Pons (tissue), 1 donor: Measurements from ENCODE around the gene C17orf100.

ENCODE experiments used
- DNase-seq: peaks from one replicate; pipeline ENCODE4 v3.0.0-alpha.2; 2016; ENCODE audit warnings: low spot score

C17orf100 gene

GRCh38 chr17:6651354-6651918 is at the start of gene C17orf100, which contains the start of gene MED31:
C17orf100 (plus strand) TSS chr17:6651762; CDS start chr17:6651914, 152 bp downstream.
MED31 (minus strand) TSS chr17:6651605; CDS start chr17:6651528, 77 bp downstream.
- peak; percentile 85 for DNase-seq

DNA sequence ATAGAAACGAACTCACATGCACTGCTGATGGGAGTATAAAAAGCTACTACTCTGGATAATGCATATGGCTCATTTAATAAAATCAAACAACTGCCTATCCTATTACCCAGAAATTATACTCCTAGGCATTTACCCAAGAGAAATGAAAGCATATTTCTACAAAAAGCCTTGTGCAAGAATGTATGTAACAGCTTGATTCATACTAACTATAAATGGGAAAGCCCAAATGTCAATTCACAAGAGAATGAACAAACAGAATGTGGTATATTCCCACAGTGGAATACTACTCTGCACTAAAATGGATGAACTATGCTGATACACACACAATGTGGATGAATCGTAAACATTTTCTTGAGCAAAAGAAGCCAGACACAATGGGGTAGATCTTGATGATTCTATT is 49.4 kb upstream of the C17orf100 start:
- DNase-seq = no peak

GRCh38 chr17:6603744-6604325 is 47.7 kb upstream of the C17orf100 start:
- no peak for DNase-seq

GRCh38 chr17:6605142-6605541 is 46.4 kb upstream of the C17orf100 start:
- DNase-seq = no peak

DNA sequence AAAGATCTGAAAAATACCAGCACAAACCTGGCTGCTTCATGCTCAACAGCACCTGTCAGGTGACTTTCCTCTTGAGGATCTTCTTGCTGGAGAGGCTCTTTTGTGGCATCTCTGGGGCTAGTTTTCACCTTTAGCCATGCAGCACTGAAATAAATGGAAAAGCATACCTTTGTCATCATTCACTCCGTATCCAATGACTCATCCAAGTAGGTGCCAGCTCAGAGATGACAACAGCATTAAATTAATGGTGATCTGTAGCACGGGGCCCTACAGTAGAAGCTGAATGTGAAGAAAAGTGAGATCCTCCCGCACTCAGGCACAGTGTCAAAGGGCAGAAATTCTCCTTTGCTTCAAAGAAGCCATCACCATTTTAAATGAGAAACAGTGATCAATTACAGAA is 43.2 kb upstream of the C17orf100 start:
- no peak for DNase-seq

- DNase-seq = no peak
Observed at GRCh38 chr17:6610011-6610410, 41.6 kb upstream of the C17orf100 start.

DNA sequence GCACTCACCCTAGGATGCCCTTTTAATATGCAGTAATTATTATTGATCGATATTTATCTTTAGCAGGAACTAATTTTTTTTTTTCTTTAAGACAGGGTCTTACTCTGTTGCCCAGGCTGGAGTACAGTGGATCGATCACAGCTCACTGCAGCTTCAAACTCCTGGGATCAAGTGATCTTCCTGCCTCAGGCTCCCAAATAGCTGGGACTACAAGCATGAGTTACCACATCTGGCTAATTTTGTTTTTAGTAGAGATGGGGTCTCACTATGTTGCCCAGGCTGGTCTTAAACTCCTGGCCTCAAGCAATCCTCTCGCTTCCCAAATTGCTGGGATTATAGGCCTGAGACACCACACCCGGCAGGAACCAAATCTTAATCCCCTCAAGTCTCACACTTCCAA is 40.3 kb upstream of the C17orf100 start:
- no peak for DNase-seq

GRCh38 chr17:6623941-6624340 is 27.6 kb upstream of the C17orf100 start:
- DNase-seq = no peak

DNA sequence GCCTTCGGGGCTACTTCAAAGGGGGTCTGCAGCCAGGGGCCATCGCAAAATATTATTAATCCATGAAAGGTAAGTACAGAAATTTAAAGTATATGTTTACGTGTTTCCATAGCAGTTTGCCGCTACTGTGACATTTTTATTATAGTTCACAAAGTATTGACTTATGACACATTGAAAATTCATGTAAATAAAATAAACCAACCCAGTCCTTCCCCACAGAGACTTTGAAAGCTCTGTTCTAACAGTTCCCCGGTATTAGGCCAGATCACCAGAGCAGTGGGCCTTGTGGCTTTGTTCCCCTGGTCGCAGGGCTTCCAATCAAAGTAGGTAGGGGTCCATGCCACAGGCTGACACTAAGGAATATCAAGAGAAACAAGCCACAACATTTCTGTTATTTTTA is 24.9 kb upstream of the C17orf100 start:
- DNase-seq = no peak

DNA sequence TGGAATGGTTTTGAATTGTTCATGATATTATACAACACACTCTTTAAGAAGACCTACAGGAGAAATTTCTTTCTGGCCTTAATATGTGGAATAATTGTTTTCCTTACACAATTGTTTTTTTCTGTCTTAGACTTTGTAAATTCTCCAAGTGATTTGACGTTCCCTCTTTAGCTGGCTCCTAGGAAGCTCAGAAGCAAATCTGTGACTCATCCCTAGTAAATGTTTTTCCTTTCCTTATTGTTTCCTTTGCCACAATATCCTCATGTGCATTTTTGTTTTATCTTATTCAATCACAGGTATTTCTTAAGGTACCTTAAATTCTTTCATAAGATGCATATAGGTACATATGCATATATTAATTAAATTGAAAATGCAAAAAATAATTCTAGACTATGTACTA is 24.5 kb upstream of the C17orf100 start:
- no peak for DNase-seq

DNA sequence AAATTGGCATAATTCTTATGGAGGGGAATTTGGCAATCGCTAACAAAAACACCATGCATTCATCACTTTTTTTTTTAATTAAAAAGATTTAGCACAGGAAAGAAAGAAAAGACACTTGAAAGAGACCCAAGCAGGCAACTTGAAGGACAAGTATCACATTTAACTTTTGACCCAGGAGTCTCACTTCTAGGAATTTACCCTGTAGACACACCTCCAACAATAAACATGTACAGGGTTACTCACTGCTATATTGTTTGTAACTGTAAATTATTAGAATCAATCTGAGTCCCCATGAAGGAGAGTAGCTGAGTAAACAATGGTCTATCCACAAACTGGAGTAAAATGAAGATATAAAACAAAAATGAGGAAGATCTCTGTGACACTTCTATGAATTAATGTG is 21.2 kb upstream of the C17orf100 start:
- DNase-seq = no peak

DNA sequence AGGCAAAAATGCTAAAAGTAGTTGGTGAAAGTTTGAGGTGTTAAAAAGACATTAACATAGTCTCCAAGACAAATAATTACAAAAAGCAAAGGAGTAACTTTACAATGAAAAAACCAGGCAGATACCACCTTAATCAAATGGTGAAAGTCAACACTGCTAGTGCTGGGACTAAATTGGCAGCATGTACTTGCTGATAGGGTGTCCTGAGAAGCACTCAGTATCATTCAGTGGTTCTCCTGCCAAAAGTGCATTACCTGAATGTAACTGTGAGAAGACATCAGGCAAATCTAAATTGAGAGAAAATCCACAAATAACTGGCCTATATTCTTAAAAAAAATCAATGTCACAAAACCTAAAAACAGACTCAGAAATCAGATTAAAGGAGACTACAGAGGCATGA is 19.0 kb upstream of the C17orf100 start:
- no peak for DNase-seq

DNA sequence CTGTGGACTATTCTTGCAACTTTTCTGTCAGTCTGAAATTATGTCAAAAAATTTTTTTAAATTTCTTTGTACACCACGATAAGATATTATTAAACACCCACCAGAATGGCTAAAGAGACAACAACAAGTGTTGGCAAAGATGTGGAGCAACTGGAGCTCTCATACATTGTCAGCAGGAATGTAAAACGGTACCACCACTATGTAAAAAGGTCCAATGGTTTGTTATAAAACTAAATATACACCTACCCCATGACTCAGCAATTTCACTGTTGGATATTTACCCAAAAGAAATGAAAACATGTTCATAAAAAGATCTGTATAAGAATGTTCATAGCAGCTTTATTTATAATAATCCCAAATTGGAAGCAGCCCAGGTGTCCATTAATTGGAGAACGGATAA is 18.3 kb upstream of the C17orf100 start:
- no peak for DNase-seq

- DNase-seq = no peak
Observed at GRCh38 chr17:6636105-6636504, 15.5 kb upstream of the C17orf100 start.

- no peak for DNase-seq
Observed at GRCh38 chr17:6636616-6637457, 14.7 kb upstream of the C17orf100 start.

DNA sequence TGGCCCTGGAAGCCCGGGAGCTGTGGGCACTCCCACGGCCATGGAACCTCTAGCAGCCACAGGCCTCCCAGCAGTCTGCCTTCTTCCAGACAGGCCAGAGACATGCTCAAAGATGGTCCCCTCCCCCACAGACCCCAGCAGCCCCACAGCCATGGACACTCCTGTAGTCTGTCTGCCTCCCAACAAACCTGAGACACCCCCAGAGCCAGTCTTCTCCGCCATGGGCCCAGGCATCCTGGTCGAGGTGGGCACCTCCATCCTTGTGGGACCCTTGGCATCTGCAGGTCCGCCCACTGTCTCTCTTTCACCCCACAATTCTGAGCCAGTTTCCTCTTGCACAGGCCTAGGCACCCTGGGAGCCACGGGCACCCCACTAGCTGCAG is 14.1 kb upstream of the C17orf100 start:
- DNase-seq = no peak

DNA sequence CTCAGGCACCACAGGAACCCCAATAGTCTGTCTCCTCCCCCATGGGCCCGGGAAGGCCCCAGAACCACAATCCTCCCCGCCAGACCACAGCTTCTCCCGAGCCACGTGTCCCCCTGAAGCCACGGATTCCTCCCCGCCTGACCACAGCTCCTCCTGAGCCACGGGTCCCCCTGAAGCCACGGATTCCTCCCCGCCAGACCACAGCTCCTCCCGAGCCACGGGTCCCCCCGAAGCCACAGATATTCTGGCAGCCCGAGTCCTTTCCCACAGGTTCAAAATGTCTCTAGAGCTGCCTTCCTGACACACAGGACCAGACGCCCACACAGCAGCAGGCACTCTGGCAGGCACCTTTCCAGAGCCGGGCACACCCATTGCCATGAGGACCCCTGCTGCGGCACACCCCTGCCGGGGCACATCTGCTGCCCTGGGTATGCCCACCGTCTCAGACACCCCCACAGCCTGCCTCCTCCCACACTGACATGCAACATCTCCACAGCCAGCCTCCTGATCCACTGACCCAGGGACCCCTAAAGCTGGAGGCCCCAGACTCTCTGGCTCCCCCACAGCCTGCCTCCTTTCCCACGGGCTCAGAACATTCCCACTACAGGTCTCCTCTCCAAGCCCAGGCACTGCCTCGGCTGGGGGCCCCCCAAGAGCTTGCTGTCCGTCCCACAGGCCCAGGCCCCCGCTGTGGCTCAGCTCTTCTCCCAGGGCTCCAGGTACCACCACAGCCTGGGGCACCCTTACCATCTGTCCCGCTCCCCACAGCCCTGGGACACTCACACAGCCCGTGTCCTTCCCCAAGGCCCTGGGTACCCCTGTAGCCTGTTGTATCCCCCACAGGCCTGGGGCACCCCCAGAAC is 13.3 kb upstream of the C17orf100 start:
- DNase-seq = no peak

- no peak for DNase-seq
Observed at GRCh38 chr17:6639014-6639585, 12.5 kb upstream of the C17orf100 start.

- no peak for DNase-seq
Observed at GRCh38 chr17:6639586-6640535, 11.7 kb upstream of the C17orf100 start.

DNA sequence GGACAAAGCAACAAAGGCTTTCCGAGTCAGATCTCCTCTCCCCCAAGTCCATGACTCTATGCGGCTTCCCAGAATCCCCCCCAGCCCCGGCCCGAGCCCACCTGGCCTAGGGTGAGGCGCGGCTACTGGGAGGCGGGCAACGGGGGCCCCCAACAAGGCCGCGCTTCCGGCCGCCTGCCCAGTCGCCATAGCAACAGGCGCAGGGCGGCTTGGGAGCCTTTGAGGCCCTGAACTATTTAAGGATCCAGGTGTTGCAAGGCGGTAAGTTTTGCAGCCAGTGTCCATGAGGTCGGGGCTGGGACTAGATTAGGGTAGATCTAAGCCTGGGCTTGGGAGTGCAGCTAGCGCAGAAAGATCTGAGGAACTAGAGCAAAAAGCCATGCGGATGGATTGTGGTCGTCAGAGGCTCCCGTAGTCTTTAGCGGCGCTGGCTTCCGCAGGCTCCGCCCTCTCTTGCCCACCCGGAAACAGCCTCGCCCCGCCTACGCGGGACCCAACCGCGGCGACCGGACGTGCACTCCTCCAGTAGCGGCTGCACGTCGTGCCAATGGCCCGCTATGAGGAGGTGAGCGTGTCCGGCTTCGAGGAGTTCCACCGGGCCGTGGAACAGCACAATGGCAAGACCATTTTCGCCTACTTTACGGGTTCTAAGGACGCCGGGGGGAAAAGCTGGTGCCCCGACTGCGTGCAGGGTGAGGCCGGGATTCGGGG is 10.9 kb upstream of the C17orf100 start, which contains the start of the genes KIAA0753 and TXNDC17:
Gene KIAA0753, minus strand, starts transcription at position 176 of the 711 bp plus-strand sequence. CDS start 5,608 bp downstream, outside the sequence.
Gene TXNDC17, plus strand, starts transcription at position 525 of the 711 bp plus-strand sequence. Its CDS starts 23 bp downstream, at position 548.
- peak; percentile 82 for DNase-seq
